ENCODE measurements around the gene DISC1. TPM values are rescaled to one million over a fixed set of nuclear protein-coding genes. Genes with fewer than 3 reads are reported as not detected.

DISC1 gene
- total and polyA plus RNA-seq, 2 donors (not counting 3 experiments of a cell fraction or from before 2014, with no cell fraction given) = 3.3 to 14.7 TPM

GRCh38 chr1:231801042-231801585, 174.5 kb downstream of the DISC1 start:
- dilution Hi-C loops (cut with MboI; ENCODE audit: extremely low pct_ligation_motif_present, low sequenced_read_pairs) (no loop called here), intact Hi-C loops (cut with micrococcal nuclease) (no loop called here)
- ChIA-PET CTCF (interaction anchor here (1.1 to 3.2 kb wide), 2 partner anchors 20 to 44 kb away, joined by 5 to 13 read pairs; no protein-coding TSS in a partner anchor), POLR2A (interaction anchor here (1.1 kb wide), 1 partner anchor 19 kb away, joined by 3 read pairs; no protein-coding TSS in a partner anchor)
- no peak overlapping the region for H3K4me2 ChIP-seq (ENCODE audit: insufficient read depth, low read length)
- TF ChIP-seq MYC (IDR thresholded peaks at IDR 0.05; ENCODE audit: low read depth, low read length) (no peak), EZH2 (IDR thresholded peaks at IDR 0.05; ENCODE audit: borderline replicate concordance, low read depth, low read length, severe bottlenecking) (no peak), FOS (IDR thresholded peaks at IDR 0.05; ENCODE audit: borderline replicate concordance, insufficient read depth, low read length) (no peak), JUN (IDR thresholded peaks at IDR 0.05; ENCODE audit: borderline replicate concordance, insufficient read depth, insufficient read length, low read depth) (no peak), POLR2AphosphoS5 (IDR thresholded peaks at IDR 0.05; ENCODE audit: insufficient read depth, low read depth, low read length) (no peak), CTCF (IDR thresholded peaks at IDR 0.05; ENCODE audit: extremely low read depth in 1 of 2, insufficient read depth in 1 of 2, low read depth in 1 of 2, low read length in 2 of 2) (no peak), GATA2 (IDR thresholded peaks at IDR 0.05; ENCODE audit: insufficient read depth, insufficient read length, low read depth, low read length) (no peak), POLR2A (IDR thresholded peaks at IDR 0.05; ENCODE audit: low read depth, low read length) (no peak)
- TF ChIP-seq, protein P1, sequence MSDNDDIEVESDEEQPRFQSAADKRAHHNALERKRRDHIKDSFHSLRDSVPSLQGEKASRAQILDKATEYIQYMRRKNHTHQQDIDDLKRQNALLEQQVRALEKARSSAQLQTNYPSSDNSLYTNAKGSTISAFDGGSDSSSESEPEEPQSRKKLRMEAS (IDR thresholded peaks at IDR 0.05; ENCODE audit: insufficient read depth, insufficient read length) = no peak
- FAIRE-seq (no peak), DNase-seq (ENCODE audit: low read depth, low spot score) (no peak)
- H3K9me1 ChIP-seq (replicated peaks; ENCODE audit: control insufficient read depth, extremely low read depth, insufficient read depth, low read length) = no peaks in the 10 kb centered on the region
- H3K27me3 ChIP-seq (ENCODE audit: control insufficient read depth in 2 of 2, insufficient read depth in 2 of 2, low read length in 2 of 2) = no peaks in the 10 kb centered on the region
- H4K20me1 ChIP-seq (replicated peaks; ENCODE audit: control insufficient read depth, extremely low read depth, insufficient read depth, low read length) = no peaks in the 10 kb centered on the region
- no peaks in the 10 kb centered on the region for H3K79me2 ChIP-seq (ENCODE audit: control insufficient read depth, insufficient read depth, low read length)
- no peak overlapping the region for H3K4me3 ChIP-seq (replicated peaks in 1 of 3; ENCODE audit: insufficient read depth in 1 of 3, low read depth in 1 of 3, low read length in 3 of 3)
- no TSS peak for BruUV-seq (replicated peaks)
- no peak overlapping the region for H3K27ac ChIP-seq (ENCODE audit: insufficient read depth, low read depth, low read length)
- H3K9ac ChIP-seq (replicated peaks; ENCODE audit: extremely low read depth, insufficient read depth, low read length) = no peak overlapping the region
- peaks cover 5% of the 10 kb centered on the region for H3K4me1 ChIP-seq (ENCODE audit: control insufficient read depth, extremely low read depth, insufficient read depth, low read length)
- no peak overlapping the region for H2AFZ ChIP-seq (ENCODE audit: low read depth, low read length)
- H3K9me3 ChIP-seq (replicated peaks; ENCODE audit: control insufficient read depth, insufficient read depth, low read length) = no peaks in the 10 kb centered on the region
- no peaks in the 10 kb centered on the region for H3K36me3 ChIP-seq (ENCODE audit: control insufficient read depth in 2 of 2, extremely low read depth in 1 of 2, insufficient read depth in 2 of 2, low read length in 2 of 2)
